ENCODE measurements around the gene ARMC8.
A peak's percentile ranks its signal among the peaks of the same experiment; 100 is the strongest.

The ARMC8 gene

GRCh38 chr3:138289701-138290100, 102.6 kb downstream of the ARMC8 start:
- no peak for TF ChIP-seq CTCF (IDR thresholded peaks at IDR 0.05; ENCODE audit: insufficient read depth, low read depth, low read length, missing control alignments)
- H3K4me3 ChIP-seq (ENCODE audit: low read depth, low read length): no peak overlapping the region
- no peak for DNase-seq (ENCODE audit: low read depth)

GRCh38 chr3:138296639-138297038, 109.5 kb downstream of the ARMC8 start:
- no peak overlapping the region for H3K4me3 ChIP-seq (ENCODE audit: low read depth, low read length)
- DNase-seq (ENCODE audit: low read depth): peak; percentile 8
- no peak for TF ChIP-seq CTCF (IDR thresholded peaks at IDR 0.05; ENCODE audit: insufficient read depth, low read depth, low read length, missing control alignments)

GRCh38 chr3:138297059-138297607, 110.0 kb downstream of the ARMC8 start:
- no peak overlapping the region for H3K4me3 ChIP-seq (ENCODE audit: low read depth, low read length)
- no peak for DNase-seq (ENCODE audit: low read depth)
- TF ChIP-seq CTCF (IDR thresholded peaks at IDR 0.05; ENCODE audit: insufficient read depth, low read depth, low read length, missing control alignments): no peak

GRCh38 chr3:138297876-138298275, 110.8 kb downstream of the ARMC8 start:
- TF ChIP-seq CTCF (IDR thresholded peaks at IDR 0.05; ENCODE audit: insufficient read depth, low read depth, low read length, missing control alignments): no peak
- H3K4me3 ChIP-seq (ENCODE audit: low read depth, low read length): no peak overlapping the region
- no peak for DNase-seq (ENCODE audit: low read depth)

GRCh38 chr3:138300647-138301046, 113.5 kb downstream of the ARMC8 start:
- H3K4me3 ChIP-seq (ENCODE audit: low read depth, low read length): no peak overlapping the region
- DNase-seq (ENCODE audit: low read depth): no peak
- TF ChIP-seq CTCF (IDR thresholded peaks at IDR 0.05; ENCODE audit: insufficient read depth, low read depth, low read length, missing control alignments): no peak

GRCh38 chr3:138303474-138303873, 116.4 kb downstream of the ARMC8 start:
- no peak for DNase-seq (ENCODE audit: low read depth)
- H3K4me3 ChIP-seq (ENCODE audit: low read depth, low read length): no peak overlapping the region
- no peak for TF ChIP-seq CTCF (IDR thresholded peaks at IDR 0.05; ENCODE audit: insufficient read depth, low read depth, low read length, missing control alignments)

GRCh38 chr3:138307899-138308298, 120.8 kb downstream of the ARMC8 start:
- no peak for TF ChIP-seq CTCF (IDR thresholded peaks at IDR 0.05; ENCODE audit: insufficient read depth, low read depth, low read length, missing control alignments)
- DNase-seq (ENCODE audit: low read depth): no peak
- H3K4me3 ChIP-seq (ENCODE audit: low read depth, low read length): no peak overlapping the region
